GDM1 (cell line): ENCODE measurements around the gene BCL2.

Experiments used
- DNase-seq: peaks from one replicate; lab custom pipeline; 2025; lab: John Stamatoyannopoulos, UW

The BCL2 gene

GRCh38 chr18:63155910-63156773 is 163.4 kb downstream of the BCL2 start:
- no peak for DNase-seq

GRCh38 chr18:63155169-63155852 is 164.3 kb downstream of the BCL2 start:
- peak; percentile 7 for DNase-seq

DNA sequence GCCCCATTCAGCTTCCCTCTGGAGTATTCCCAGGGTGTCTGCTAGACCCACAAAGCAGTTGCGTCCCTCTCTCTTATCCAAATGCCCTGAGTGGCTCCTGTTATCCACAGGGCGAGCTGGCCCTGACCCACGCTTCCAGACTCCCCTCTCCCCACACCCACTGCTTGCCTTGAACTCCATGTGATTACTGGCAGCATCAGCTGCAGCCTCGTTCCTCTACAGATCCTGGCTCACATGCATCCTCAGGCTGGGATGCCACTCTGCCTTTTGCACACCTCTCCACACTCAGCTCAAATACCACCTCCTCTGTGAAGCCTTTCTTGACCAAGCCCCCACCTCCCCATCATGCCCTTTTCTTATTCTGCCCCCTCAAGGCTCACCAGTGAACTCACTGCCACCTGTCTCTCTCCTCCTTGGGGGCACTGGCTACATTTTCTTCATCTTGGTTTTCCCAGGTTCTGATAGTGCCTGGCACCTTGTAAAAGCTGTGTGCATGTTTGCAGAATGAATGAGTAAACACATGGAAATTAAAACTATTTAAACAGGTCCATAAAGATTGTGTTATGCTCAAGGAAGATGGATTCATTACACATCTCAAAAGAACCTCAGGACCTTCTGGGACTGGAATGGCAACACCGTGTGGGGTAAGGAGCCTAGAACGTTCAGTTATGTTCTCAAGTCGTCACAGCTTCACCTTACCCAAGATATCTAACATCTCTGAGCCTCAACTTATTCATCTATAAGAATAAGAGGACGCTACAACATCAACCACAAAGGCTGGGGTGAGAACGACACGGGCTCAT is 165.0 kb downstream of the BCL2 start:
- DNase-seq = no peak

DNA sequence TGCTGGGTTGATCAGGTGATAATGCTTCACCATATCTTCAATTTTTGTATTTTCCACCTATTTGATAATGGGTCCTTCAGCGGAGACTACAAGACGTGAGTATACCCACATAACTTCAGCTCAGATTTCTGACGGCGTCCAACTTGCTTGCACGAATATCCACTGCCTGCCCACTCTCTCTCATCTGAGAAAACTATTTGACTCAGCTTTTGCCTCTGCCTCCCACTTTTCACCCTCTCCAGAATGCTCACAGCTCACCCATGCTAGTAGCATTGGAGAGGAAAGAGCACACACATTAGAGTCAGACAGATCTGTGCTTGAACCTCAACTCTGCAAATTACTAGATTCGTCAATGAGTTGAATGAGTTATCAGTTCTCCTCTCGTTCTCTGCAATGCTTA is 166.8 kb downstream of the BCL2 start:
- no peak for DNase-seq

DNA sequence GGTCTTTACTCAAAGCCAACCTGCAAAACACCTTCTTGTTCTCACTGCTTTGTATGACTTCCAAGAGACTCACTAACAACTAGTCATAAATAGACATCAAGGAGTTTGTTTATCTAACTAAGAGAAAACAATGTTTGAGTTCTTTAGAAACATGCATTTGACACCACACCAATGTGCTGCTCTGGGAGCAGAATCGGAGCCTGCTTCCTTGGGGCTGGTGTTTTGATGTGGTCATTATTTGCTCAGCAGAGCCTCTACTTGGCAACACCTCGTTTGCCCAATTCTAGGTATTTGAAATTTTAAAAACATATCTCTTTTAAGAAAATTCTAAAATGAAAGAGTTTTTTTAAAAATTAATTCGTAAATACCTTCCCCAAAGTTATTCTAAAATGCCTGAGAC is 167.5 kb downstream of the BCL2 start:
- no peak for DNase-seq

- DNase-seq = no peak
Measured at GRCh38 chr18:63151539-63151938, 168.0 kb downstream of the BCL2 start.

GRCh38 chr18:63150942-63151421 is 168.6 kb downstream of the BCL2 start:
- no peak for DNase-seq

DNA sequence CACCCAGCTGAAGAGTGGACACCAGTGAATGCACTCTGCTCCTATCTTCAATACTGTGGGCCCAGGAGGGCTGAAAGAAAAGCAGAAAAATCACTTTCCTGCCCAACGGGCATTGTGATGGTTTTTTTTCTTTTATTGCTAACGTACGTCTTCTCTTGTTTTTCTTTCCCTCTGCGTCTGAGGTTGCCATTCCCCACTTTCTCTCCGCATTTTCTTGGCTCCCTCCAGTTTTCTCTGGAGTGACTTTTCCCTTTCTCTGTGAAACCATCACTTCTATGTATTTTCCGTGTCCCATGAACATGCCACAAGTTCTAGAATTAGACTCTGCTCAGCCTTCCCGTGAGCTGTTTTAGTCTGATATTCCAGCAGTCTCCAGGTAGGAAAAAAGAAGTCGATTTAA is 169.2 kb downstream of the BCL2 start:
- no peak for DNase-seq

GRCh38 chr18:63149302-63149587 is 170.3 kb downstream of the BCL2 start:
- no peak for DNase-seq

DNA sequence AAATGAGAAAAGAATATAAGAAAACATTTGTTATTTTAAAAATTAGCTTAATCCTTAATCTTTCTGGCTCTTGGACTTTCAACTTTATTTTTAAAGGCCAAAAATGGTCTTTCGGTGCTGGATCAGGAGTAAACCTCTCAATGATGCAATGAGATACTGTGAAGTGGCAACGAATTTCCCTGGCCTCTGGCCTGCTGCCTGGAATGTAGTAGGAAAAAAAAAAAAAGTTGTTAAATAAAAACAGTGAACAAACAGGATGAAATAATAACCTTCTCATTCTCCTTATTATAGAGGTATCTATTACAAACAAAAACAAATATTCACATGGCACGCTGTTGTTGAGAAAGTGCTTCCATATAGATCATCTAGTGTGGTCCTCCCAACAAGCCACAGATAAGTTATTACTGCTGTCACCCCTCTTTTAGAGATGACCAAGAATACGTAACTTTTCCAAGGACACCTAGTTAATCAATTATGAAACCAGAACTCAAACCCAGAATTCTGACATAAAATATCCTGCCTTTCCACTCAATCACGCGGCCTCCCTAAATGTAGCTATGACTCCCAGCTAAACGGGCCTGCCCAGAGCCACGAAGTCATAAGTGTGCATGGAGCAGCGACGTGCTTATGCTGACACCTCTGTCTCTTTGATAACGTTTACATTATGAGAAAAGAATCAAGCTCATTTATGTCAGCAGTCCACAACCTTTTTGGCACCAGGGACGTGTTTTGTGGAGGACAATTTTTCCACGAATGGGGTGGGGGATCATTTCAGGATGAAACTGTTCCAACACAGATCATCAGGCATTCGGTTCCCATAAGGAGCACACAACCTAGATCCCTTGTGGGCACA is 170.9 kb downstream of the BCL2 start:
- no peak for DNase-seq

- no peak for DNase-seq
Measured at GRCh38 chr18:63147973-63148372, 171.6 kb downstream of the BCL2 start.

- DNase-seq = no peak
Measured at GRCh38 chr18:63146828-63147409, 172.7 kb downstream of the BCL2 start.

DNA sequence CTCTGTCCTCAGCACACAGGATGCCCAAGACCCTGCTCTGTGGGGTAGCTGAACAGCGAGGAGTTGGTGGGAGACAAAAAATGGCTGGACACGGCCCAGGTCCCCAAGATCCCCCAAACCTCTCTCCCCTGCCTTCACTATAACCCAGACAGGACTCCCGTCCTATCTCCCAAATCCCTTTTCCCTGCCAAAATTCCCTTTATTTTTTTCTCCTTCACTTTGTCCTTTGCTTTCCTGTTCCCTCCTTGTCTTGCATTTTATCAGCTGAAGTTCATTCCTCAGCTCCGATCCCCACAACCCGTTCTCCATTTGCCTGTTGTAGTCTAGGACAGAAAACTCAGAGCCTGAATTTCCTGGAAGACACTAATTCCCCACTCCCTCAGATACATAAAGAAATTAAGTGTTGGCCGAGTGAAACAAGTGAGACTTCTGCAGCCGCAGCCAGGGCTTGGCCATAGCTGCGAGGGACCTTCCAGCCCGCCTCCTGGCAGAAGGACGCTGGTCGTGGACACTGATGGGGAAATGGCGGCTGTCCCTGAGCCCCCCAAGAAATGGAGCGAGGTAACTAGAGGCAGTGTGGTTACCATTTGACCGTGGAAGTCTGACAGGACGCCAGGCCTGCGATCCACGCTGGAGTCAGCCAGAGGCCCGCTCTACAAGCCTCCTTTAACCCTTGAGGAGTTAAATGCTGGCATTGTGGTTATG is 173.6 kb downstream of the BCL2 start:
- DNase-seq = no peak

GRCh38 chr18:63145166-63145850 is 174.3 kb downstream of the BCL2 start:
- DNase-seq = no peak

- no peak for DNase-seq
Measured at GRCh38 chr18:63144748-63145147, 174.8 kb downstream of the BCL2 start.

GRCh38 chr18:63143330-63143771 is 176.2 kb downstream of the BCL2 start:
- DNase-seq = no peak

GRCh38 chr18:63142594-63143225 is 176.9 kb downstream of the BCL2 start:
- DNase-seq = no peak

GRCh38 chr18:63141778-63142176 is 177.8 kb downstream of the BCL2 start:
- no peak for DNase-seq

DNA sequence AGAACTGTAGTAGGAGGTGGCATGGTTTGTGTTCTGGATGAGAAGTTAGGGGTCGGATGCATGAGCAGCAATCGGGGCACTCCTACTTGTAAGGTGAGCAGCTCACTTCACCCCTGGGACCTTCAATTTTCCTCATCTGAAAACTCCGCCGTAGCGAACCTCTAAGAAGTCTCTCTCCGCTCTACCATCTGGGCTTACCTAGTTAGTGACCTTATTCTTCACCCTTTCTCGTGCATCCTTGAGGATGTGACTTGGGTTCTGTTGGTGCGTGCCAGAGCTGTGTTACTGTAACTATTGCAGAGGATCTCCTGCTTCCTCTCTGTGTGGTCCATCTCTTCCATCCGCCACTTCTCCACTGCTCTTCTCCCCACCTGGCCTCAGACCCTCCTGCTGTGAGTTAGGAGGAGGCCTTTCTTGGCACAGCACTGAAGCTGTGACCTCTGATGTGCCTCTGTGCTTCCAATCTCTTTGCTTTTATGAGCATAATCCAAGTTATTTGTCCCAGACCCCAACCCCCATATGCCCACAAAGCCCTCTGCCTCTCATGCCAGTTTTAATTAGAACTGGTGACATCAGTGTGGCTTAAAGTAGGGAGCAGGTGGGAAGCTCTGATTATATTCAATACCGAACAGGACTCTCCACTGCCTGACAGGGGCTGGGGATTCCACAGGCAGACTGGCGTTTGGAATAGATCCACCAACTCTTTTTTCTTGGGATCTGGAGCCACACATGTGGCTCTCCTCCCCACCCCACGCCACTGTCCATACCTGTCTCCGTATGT is 178.4 kb downstream of the BCL2 start:
- DNase-seq = no peak
